HG02884 (cell line): Measurements from ENCODE around the gene AATF.

Experiments
- ATAC-seq: cut with Tn5 transposase; IDR thresholded peaks from one replicate; pipeline ENCODE4 v1.9.1; 2021; ENCODE audit warnings: mild to moderate bottlenecking, moderate library complexity; ENCODE audit not compliant: unreplicated experiment

Gene AATF

DNA sequence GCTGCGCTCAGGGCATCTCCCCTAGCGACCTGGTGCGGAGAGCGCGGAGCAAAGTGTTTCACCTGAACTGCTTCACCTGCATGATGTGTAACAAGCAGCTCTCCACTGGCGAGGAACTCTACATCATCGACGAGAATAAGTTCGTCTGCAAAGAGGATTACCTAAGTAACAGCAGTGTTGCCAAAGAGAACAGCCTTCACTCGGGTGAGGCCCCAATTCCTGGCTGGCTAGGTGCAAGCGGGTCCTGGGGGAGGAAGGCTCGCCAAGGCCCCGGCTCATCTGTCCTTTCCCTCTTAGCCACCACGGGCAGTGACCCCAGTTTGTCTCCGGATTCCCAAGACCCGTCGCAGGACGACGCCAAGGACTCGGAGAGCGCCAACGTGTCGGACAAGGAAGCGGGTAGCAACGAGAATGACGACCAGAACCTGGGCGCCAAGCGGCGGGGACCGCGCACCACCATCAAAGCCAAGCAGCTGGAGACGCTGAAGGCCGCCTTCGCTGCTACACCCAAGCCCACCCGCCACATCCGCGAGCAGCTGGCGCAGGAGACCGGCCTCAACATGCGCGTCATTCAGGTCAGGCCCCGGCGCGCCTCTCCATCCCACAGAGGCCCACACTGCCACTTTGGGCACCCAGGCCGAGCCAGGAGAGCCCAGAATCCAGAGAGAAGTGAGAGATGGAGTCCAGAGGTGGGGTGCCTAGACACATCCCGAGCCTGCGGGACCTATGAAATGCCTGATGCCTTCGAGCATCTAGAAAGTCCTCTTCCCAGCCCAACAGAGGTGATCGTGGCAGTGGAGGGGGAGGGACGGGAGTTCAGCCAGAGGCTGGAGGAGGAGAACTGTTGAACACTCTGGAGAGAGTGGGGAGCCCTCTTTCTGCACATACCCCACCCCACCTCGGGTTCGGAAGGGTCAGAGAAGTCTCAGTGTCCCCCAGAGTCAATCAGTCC lies 8.2 kb upstream of the AATF start:
- ATAC-seq = no peak

DNA sequence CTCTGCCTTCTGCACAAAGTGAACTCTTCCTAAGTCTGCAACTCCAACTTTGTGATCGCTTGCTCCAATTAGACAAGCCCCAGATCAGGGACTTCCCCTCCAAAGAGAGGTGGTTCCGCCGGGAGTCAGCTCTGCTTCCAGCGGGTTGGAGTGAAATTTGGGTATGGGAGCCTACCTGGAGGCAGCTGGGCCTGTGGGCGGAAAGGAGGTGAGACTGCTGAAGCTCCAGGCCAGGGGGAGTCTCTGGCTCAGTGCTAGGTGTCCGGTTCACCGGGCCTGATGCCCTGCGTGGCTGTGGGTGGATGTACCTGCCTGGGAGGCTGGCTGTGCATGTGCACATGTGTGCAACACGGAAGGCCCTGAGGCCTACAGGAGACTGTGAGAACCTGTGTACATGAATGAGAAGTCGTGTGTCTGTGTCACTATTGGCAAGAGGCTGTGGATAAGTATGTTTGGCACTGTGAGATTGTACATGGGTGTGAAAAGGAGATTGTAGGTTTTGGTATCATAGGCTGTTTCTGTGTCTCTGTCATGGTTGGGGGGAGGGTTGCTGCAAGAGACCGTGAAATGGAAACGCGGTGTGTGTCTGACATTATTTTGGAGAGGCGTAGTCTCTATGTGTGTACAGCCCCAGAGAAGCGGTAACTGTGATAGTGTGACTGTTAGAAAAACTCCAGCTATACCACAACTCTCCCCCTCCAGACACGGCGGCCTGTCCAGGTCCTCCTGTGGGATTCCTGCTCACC lies 7.3 kb upstream of the AATF start:
- no peak for ATAC-seq

DNA sequence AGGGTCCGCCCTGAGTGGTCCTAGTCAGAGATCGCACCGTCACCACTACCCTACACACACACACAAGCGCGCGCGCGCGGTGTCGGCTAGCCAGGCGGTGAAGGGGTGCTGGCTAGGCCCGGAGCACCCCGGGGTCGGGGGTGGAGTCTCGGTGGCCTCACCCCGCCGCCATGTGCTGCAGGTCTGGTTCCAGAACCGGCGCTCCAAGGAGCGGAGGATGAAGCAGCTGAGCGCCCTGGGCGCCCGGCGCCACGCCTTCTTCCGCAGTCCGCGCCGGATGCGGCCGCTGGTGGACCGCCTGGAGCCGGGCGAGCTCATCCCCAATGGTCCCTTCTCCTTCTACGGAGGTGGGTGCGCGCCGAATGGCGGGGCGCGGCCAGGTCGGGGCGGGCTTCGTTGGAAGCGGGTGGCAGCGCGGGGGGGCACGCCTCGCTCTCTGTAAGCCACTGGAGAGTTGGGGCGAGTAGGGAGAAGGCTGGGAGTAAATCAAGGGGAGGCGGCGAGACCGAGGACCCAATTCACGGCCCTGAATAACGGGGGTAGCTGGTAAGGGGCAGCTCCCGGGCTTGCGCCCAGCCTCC lies 6.6 kb upstream of the AATF start:
- no peak for ATAC-seq

- no peak for ATAC-seq
Observed at GRCh38 chr17:36942631-36943125, 6.1 kb upstream of the AATF start.

DNA sequence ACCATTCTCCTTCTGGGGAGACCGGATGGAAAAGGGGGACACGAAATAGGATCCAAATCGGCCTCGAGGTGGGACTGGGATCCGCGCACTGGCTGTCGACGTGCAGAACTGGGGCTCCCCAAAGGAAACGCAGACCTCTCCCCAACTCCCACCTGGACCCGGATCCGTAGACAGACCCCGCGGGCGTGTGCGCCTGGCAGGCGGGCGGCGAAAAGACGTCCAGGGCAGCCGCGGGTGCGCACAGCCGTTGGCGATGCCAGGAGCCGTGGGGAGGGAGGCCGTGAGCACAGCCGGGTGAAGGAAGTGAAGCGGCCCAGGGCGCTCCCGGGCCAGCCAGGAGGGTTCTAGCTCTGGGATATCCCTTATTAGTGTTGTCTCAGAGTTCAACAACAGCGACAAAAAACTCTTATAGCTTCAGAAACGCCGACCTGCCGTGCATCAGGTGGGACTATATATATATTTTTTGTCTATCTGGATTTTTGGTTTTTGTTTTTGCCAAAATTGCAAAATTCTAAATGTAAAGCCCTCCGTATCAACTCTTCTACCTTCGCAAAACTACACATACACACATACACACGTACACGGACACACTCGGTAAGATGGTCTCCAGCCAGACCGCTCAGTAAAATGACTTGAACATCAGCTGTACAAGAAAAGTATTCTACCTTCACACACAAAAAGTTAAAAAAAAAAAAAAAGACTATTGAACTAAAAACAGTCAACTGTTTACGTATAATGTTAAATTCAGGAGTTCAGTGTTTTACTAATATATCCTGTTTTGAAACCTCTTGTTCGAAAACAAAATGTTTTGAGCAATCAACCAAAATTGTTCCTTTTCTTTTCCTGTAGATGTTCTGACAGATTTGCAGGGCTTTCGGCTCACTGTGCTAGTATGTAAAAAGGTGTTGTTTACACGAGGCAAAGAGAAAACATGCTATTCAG lies 5.2 kb upstream of the AATF start:
- ATAC-seq = no peak

GRCh38 chr17:36944553-36944952 lies 4.2 kb upstream of the AATF start:
- no peak for ATAC-seq

DNA sequence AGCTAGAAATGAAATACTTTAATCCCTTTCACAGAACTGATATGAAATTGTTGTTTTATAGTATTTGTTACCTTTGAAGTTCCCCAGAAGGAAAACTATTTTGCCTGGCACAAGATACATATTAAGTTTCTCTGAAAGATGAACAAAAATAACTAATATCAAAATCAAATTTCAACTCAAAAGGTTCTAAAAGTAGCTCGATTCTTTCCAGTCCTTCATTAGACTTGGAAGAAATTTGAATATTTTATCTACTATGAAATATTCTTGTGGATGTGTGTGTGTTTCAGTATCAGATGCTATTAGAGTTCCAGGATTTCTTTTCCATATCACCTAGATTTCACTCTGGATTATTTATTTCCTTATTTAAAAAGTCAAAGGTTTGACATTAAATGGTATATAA lies 3.6 kb upstream of the AATF start:
- no peak for ATAC-seq

GRCh38 chr17:36945959-36946725 lies 2.6 kb upstream of the AATF start:
- no peak for ATAC-seq

GRCh38 chr17:36946726-36947091 lies 2.0 kb upstream of the AATF start:
- no peak for ATAC-seq

DNA sequence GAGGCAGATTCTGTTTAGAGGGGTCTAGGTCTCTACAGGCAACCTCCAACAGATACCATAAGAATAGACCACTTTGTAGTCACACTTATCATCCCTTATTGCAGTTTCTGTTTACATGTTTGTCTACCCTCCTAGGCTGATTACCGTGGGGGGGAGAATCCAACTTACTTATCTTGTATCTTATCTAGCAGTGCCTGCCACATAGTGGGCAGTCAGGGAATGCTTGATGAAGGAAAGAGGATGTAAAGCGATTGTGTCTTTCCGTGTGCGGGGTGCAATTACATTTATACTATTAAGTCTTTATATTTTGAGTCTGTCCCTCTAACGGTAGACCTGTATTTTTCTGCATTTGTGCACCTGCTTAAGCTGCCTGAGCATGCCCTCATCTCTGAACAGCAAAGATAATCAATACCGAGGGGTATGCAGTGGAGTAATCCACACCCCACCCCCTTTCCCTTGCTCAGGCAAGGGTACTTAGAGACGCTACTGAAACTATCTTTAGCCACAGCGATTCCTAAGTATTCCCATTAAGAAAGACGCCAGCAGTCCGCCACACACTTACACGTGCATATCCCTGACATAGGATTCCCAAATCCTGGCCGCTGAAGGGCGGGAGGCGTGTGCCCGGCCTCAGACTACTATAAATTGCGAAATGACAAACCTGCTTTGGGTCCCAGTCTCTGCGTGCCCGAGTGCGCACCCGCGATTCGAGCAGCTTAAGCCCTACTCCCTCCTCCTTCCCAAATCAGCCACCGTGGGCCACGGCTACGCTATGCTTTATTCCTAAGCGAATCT lies 635 bp upstream of the AATF start:
- ATAC-seq = no peak

GRCh38 chr17:36949461-36949927 lies 740 bp downstream of the AATF start:
- ATAC-seq = no peak

- no peak for ATAC-seq
Observed at GRCh38 chr17:36950027-36950426, 1.3 kb downstream of the AATF start.

- ATAC-seq = no peak
Observed at GRCh38 chr17:36951084-36951789, 2.5 kb downstream of the AATF start.

DNA sequence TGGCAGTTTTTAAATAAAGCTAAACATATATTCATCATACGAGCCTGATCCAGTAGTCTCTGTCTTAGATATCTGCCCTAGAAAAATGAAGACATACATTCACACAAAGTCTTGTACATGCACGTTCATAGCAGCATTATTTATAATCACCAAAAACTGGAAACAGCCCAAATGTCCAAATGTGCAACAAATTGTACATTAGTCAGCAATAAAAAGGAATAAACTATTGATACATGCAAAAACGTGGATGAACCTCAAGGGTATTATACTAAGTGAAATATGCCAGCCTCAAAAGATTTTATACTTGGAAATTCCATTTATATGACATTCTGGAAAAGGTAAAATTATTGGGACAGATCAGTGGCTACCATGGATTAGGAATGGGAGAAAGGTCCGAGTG lies 22.8 kb downstream of the AATF start:
- no peak for ATAC-seq

GRCh38 chr17:36972186-36972700 lies 23.5 kb downstream of the AATF start:
- ATAC-seq = no peak

GRCh38 chr17:36972905-36973304 lies 24.2 kb downstream of the AATF start:
- no peak for ATAC-seq

DNA sequence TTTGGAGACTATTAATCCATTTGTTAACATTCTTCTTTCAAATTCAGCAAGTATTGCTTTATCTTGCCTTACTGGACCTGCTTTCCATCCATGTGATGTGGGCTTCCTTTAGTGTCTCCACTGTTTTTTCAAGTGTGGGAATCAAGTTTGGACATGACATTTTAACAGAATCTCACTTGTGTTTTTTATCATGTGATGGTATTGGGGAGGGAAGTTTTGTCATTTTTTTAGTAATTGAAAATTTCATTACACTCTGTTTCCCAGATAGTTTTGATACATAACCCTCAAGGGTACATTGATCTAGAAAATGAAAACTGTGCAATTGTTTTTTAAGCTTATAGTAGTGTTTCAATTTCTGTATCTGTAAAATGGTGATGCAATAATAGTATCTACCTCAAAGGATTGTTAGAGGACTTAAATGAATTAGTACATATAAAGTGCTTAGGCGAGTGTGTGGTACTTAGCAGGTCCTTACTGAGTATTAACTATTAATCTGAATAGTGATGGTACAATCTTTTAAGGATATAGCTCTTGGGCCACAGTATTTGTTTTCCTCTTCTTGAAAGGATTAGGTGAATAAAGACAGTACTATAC lies 27.3 kb downstream of the AATF start:
- ATAC-seq = no peak

DNA sequence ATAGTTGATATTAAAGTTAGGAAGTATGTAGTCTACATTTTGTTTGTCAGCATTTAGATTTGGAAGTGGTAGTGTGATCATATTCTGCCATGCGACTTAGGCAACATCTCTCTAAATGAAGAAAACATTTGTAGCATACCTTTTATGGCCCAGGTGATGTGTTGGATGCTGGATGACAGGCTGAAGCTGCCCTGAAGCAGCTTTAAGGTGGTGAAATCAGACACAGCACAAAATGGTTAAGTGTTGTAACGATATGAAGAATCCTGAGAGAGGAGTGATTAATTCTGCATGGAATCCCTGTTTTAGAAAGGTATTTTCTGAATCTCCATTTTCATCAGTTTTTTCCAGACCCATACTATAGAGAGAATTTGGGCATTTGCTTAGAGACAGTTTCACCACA lies 28.3 kb downstream of the AATF start:
- ATAC-seq = no peak
